ENCODE results near the gene CADPS2. TPM values are rescaled to one million over a fixed set of nuclear protein-coding genes. Genes with fewer than 3 reads are reported as not detected.

CADPS2 gene
- total and polyA plus RNA-seq, 2 of the 4 experiments (the other 2 are of a cell fraction): 0.10 to 0.54 TPM

- intact Hi-C loops (cut with micrococcal nuclease) (no loop called here), in situ Hi-C loops (cut with MboI; ENCODE audit: low sequenced_read_pairs) (no loop called here), dilution Hi-C loops (cut with HindIII; ENCODE audit: low sequenced_read_pairs, unreplicated experiment) (no loop called here)
- Histone ChIP-seq H4K91ac (ENCODE audit: insufficient read depth, low read depth, low read length) (no peak overlapping the region), H3K27ac (ENCODE audit: insufficient read depth, low read length) (no peak overlapping the region), H3K56ac (ENCODE audit: extremely low read depth, insufficient read depth, low read length) (no peak overlapping the region), H3K9me3 (ENCODE audit: control insufficient read depth, insufficient read depth, low read length) (no peaks in the 10 kb centered on the region; the same call in 1 of the 2 replicates), H4K8ac (ENCODE audit: low read depth in 2 of 2, low read length in 2 of 2) (no peak overlapping the region), H3K18ac (ENCODE audit: low read depth, low read length) (no peak overlapping the region), H3K4me1 (ENCODE audit: control insufficient read depth, insufficient read depth, low read length) (no peaks in the 10 kb centered on the region), H4K5ac (ENCODE audit: low read depth, low read length) (no peak overlapping the region), H3K4me3 (ENCODE audit: insufficient read depth, low read depth, low read length) (no peak overlapping the region), H3K4me2 (ENCODE audit: low read depth, low read length) (no peak overlapping the region), H4K20me1 (ENCODE audit: insufficient read depth, low read length) (no peaks in the 10 kb centered on the region), H3K9ac (ENCODE audit: low read depth, low read length) (no peak overlapping the region), H2AFZ (replicated peaks; ENCODE audit: low read length, poor library complexity) (no peak overlapping the region), H3K14ac (replicated peaks; ENCODE audit: low read depth, low read length) (no peak overlapping the region), H2AK9ac (replicated peaks; ENCODE audit: low read depth, low read length, poor library complexity) (no peak overlapping the region), H3K4ac (ENCODE audit: low read depth, low read length) (no peak overlapping the region), H3K23ac (ENCODE audit: low read depth, low read length) (no peak overlapping the region), H2BK20ac (ENCODE audit: low read depth, low read length) (no peak overlapping the region), H3K79me1 (ENCODE audit: low read depth in 1 of 2, low read length in 2 of 2) (no peaks in the 10 kb centered on the region), H2AK5ac (ENCODE audit: low read depth, low read length) (no peak overlapping the region), H2BK15ac (ENCODE audit: low read depth, low read length) (no peak overlapping the region), H3K9me1 (ENCODE audit: insufficient read depth, low read length) (no peaks in the 10 kb centered on the region), H2BK5ac (ENCODE audit: low read depth, low read length, poor library complexity, severe bottlenecking) (no peak overlapping the region), H2BK120ac (ENCODE audit: low read depth, low read length) (no peak overlapping the region), H3K36me3 (ENCODE audit: control insufficient read depth, insufficient read depth, low read length) (no peaks in the 10 kb centered on the region), H3K27me3 (ENCODE audit: control insufficient read depth, insufficient read depth, low read length) (no peaks in the 10 kb centered on the region)
- TF ChIP-seq, protein P1, sequence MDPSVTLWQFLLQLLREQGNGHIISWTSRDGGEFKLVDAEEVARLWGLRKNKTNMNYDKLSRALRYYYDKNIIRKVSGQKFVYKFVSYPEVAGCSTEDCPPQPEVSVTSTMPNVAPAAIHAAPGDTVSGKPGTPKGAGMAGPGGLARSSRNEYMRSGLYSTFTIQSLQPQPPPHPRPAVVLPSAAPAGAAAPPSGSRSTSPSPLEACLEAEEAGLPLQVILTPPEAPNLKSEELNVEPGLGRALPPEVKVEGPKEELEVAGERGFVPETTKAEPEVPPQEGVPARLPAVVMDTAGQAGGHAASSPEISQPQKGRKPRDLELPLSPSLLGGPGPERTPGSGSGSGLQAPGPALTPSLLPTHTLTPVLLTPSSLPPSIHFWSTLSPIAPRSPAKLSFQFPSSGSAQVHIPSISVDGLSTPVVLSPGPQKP (IDR thresholded peaks at IDR 0.05; ENCODE audit: borderline replicate concordance, low read depth, low read length): no peak
- no peak for TF ChIP-seq CHD1 (IDR thresholded peaks at IDR 0.05; ENCODE audit: low read depth, low read length)
- TF ChIP-seq, protein P2, sequence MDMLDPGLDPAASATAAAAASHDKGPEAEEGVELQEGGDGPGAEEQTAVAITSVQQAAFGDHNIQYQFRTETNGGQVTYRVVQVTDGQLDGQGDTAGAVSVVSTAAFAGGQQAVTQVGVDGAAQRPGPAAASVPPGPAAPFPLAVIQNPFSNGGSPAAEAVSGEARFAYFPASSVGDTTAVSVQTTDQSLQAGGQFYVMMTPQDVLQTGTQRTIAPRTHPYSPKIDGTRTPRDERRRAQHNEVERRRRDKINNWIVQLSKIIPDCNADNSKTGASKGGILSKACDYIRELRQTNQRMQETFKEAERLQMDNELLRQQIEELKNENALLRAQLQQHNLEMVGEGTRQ (IDR thresholded peaks at IDR 0.05; ENCODE audit: low read depth, low read length): no peak
- no peak for TF ChIP-seq MAFK (IDR thresholded peaks at IDR 0.05; ENCODE audit: low read depth, low read length)
- no peak for TF ChIP-seq RFX5 (IDR thresholded peaks at IDR 0.05; ENCODE audit: low read depth, low read length)
- no peak for TF ChIP-seq SMC3 (IDR thresholded peaks at IDR 0.05; ENCODE audit: low read depth, low read length)
- TF ChIP-seq MAZ (IDR thresholded peaks at IDR 0.05; ENCODE audit: borderline replicate concordance, low read depth, low read length): no peak
- TF ChIP-seq POLR2A (IDR thresholded peaks at IDR 0.05; ENCODE audit: low read depth, low read length): no peak
- TF ChIP-seq FOS (IDR thresholded peaks at IDR 0.05; ENCODE audit: low read depth, low read length): no peak
- TF ChIP-seq CTCF (conservative IDR thresholded peaks at IDR 0.05; ENCODE audit: low read depth, low read length): no peak
- TF ChIP-seq NFE2L2 (IDR thresholded peaks at IDR 0.05; ENCODE audit: low read depth, low read length): no peak
- TF ChIP-seq BHLHE40 (IDR thresholded peaks at IDR 0.05; ENCODE audit: low read depth, low read length): no peak
- no peak for TF ChIP-seq CEBPB (IDR thresholded peaks at IDR 0.05; ENCODE audit: low read depth, low read length)
- ChIA-PET CTCF (no interaction called here), POLR2A (ENCODE audit: unreplicated experiment) (no interaction called here)
- no TSS peak for BruUV-seq (replicated peaks)
- WGBS, 2 experiments (ENCODE audit: extremely low coverage in 2 of 2, insufficient read length in 1 of 2): no CpG with 5 or more reads among the region's 2 CpGs
- no peak for DNase-seq
- ATAC-seq (ENCODE audit: low read depth): no peak
These were observed 266.6 kb downstream of the CADPS2 start for GRCh38 chr7:122619664-122620063.
